Activated CD8-positive, alpha-beta memory T cell treated with anti-CD3 and anti-CD28 coated beads for 48 hours (primary cell): ENCODE data around the gene MTHFS.
"Not testable (repeated sequence)": the region's sequence is repeated elsewhere in the genome, so short reads cannot be mapped to it uniquely, and the experiment has no call there.

Experiments used
- DNase-seq, 3 experiments: peaks; one replicate each; pipeline ENCODE4 v3.0.0-alpha.2; 2020; ENCODE audit warnings: low read depth in 2 of 3, low spot score in 2 of 3

Gene MTHFS

DNA sequence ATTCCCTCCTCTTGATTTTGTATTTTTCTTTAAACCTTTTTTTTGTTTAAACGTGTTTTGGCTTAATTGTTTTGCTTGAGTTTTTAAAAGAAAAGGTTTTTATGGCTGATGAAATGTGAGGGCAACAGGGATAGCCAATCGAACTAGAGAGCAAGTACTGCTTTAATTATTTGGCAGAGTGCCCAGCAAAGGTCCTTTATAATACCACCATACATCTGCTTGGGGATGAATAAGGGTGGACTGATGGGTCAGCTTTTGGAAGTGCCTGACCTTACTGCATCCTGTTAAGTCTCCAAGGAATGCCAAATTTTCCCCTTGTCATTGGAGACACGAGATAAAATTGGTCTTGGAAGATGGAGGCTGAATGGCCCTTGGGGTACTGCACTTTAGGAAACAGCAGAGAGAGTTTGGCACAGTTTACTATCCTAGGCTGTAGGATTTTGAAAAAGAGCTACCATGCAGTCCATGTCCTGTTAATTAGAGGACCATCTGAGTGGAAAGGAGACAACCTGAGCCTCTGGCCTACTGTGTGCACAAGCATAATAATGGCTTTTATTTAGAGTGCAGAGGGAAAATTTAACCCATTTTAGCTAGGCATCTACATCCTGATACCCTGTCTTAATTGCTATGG, 19.8 kb upstream of the MTHFS start:
- DNase-seq: no peak

- not testable (repeated sequence) for DNase-seq
Observed at GRCh38 chr15:79915776-79916501, 19.1 kb upstream of the MTHFS start.

GRCh38 chr15:79914728-79915127, 17.9 kb upstream of the MTHFS start:
- DNase-seq: no peak

GRCh38 chr15:79909556-79910335, 12.9 kb upstream of the MTHFS start:
- not testable (repeated sequence) for DNase-seq

- no peak for DNase-seq
Observed at GRCh38 chr15:79904271-79904670, 7.5 kb upstream of the MTHFS start.

- DNase-seq: no peak
Observed at GRCh38 chr15:79903626-79904025, 6.8 kb upstream of the MTHFS start.

DNA sequence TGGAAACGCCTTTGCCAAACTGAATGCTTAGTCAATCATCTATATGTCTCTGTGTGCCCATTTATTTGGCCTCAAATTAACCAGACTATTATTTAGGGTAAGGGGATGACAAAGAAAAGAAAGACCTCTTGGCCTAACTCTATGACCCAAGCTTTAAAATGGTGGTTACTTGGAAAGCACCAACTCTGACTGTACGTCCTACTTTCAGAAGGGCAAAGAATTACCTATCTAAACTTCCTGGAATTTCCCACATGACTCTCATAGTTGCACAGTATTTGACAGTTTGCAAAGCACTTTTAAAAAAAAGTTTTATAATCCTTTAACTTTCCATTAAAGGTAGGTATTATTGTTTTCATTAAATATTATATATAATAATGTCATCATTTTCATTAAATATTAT, 6.3 kb upstream of the MTHFS start:
- DNase-seq: no peak

GRCh38 chr15:79901958-79902357, 5.1 kb upstream of the MTHFS start:
- DNase-seq: no peak

GRCh38 chr15:79900818-79901378, 4.1 kb upstream of the MTHFS start:
- not testable (repeated sequence) for DNase-seq

DNA sequence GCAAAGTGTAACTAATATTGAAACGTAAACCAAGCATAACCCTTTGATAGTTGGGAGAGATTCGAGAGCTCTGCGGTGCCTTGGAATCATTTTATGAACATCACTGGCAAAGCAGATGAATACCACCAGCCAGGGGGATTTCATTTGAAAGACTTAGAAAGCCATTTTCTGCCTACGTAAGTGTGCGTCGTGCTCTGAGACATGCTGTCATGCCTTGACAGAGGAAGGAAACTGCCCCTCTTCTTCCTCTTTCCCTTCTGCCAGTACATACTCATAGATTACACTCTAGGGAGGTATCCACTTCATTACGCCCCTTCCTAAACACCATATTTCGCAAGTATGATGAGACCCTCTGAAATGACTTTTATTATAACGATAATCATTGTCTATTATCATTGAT, 3.3 kb upstream of the MTHFS start:
- DNase-seq: no peak

DNA sequence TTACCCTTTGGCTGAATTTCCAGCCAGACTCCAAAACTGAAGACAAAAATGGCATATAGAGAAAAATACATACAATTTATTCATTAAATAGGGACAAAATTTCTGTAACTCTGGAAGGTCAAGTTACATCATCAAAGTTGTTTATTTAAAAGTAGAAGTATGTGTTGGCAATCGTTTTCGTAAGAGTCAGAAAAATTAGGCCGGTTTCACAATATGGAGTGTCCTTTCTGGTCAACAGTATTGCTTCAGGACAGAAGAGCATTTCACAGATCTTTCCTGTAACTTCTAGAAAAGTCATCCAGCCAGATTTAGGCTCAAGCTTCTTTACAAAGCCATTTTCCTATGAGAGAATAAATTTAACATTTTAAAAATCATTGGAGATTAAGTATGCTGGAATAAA, 2.0 kb upstream of the MTHFS start:
- DNase-seq: not testable (repeated sequence)

DNA sequence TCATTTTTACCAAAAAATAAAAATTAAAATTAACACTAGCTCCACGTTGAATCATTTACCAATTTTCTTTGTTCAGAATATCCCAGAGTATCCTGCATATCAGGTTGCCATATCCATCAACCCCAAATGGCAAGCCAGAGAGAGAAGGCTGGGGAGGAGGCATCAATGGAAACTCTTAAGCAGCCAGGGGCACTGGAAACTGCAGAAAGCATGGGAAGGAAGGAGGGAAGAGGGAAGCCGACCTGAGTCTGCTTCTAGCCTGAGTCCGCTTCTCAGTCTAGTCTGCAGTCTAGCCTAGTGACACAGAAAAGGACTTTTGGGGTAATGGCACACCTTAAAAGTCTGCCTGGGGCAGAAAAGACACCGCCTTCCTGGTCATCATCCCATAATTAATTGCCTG, 1.6 kb upstream of the MTHFS start:
- no peak for DNase-seq

- no peak for DNase-seq
Observed at GRCh38 chr15:79897701-79898113, 893 bp upstream of the MTHFS start.

DNA sequence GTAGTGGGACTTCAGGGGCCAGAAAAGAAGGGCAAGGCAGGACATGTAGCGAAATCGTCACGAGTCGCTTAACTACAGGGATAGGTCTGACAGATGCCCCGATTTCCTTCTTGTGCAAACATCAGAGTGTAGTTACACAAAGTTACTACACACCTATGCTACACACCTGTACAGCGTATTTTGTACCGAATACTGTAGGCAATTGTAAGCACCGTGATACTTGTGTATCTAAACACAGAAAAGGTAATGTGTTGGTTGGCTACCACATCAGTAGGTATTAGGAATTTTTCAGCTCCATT, 515 bp upstream of the MTHFS start:
- DNase-seq: no peak

- DNase-seq: no peak
Observed at GRCh38 chr15:79896131-79896633, 632 bp downstream of the MTHFS start.

- DNase-seq: no peak
Observed at GRCh38 chr15:79887054-79887930, 9.5 kb downstream of the MTHFS start.

DNA sequence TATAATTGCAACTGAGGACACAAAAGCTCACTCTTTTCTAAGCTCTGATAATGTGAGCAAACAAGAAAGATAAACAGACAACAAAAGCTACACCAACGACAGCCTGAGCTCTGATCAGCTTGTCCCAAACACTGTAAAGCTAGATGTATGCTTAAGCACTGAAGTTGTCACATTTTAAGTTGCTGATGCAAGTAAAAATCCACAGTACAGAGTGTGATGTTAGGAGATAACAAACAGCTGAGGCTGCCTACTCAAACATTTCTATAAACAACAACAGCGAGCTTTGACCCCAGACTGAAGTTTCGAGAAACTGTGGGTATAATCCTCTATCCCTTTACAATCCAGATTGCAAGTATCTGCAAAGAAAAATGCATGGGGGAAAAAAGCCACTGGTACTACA, 10.7 kb downstream of the MTHFS start:
- no peak for DNase-seq

- no peak for DNase-seq
Observed at GRCh38 chr15:79884204-79884596, 12.6 kb downstream of the MTHFS start.

DNA sequence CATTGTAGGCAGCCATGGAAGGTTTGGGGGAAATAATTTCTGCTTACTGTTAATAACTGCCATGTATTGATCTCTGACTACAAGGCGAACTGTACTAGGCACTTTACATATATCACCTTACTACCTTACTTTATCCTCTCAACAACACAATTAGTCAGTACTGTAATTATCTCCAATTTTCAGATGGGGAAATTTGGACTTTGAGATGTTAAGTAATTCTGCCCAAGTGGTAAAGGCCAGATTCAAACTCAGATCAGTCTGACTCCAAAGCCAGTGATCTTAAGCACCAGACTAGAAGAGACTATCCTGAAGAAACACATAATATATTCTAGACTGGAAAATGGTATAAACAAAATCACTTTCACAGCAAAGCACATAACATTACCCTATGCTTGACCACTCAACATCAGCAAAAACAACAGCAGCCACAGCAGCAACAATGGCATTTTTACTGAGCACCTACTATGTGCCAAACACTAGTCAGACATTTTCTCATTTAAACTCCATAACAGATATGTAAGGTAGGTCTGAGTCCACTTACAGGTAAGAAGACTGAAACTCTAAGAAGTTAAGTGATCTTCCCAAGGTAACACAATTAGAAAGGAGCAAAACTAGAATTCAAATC, 13.1 kb downstream of the MTHFS start:
- DNase-seq: no peak

GRCh38 chr15:79881668-79882067, 15.1 kb downstream of the MTHFS start:
- no peak for DNase-seq
